MCF 10A (cell line): ENCODE data around the gene SDC4. TPM values are rescaled to one million over a fixed set of nuclear protein-coding genes. Genes with fewer than 3 reads are reported as not detected.

Experiments
- BruUV-seq: library from RNA; stranded (reverse); fragments of 400-500 nt; replicated peaks from 2 replicates; lab custom pipeline; 2021; lab: Mats Ljungman, UMichigan
- CTCF ChIA-PET: fragments of 300-600 bp; sonication (Branson Sonifier 250); formaldehyde crosslinking; extraction: SDS; loops from one replicate; lab custom pipeline; 2021; ENCODE audit warnings: antibody characterized with exemption, inconsistent platforms; lab: Yijun Ruan, JAX
- POLR2A ChIA-PET: fragments of 300-600, 350-650 bp; sonication (Branson Sonifier 250); formaldehyde crosslinking; extraction: SDS; loops from one replicate; lab custom pipeline; 2020; ENCODE audit warnings: antibody characterized with exemption, inconsistent platforms; lab: Yijun Ruan, JAX
- DNase-seq: peaks from one replicate; pipeline ENCODE4 v3.0.0-alpha.2; 2018; ENCODE audit not compliant: unreplicated experiment
- H3K27ac Mint-ChIP-seq: one replicate; pipeline ENCODE4 v1.8.0; 2022; ENCODE audit warnings: mild to moderate bottlenecking, low read depth, mixed read lengths; ENCODE audit not compliant: unreplicated experiment
- H3K27me3 Mint-ChIP-seq: one replicate; pipeline ENCODE4 v1.8.0; 2022; ENCODE audit warnings: mixed read lengths; ENCODE audit not compliant: insufficient read depth, unreplicated experiment
- H3K36me3 Mint-ChIP-seq: one replicate; pipeline ENCODE4 v1.8.0; 2022; ENCODE audit warnings: mild to moderate bottlenecking, moderate library complexity, mixed read lengths; ENCODE audit not compliant: insufficient read depth, unreplicated experiment
- H3K4me1 Mint-ChIP-seq: one replicate; pipeline ENCODE4 v1.8.0; 2022; ENCODE audit warnings: mixed read lengths; ENCODE audit not compliant: insufficient read depth, unreplicated experiment
- H3K4me3 Mint-ChIP-seq: one replicate; pipeline ENCODE4 v1.8.0; 2022; ENCODE audit warnings: mild to moderate bottlenecking, moderate library complexity, mixed read lengths; ENCODE audit not compliant: unreplicated experiment
- H3K9me3 Mint-ChIP-seq: one replicate; pipeline ENCODE4 v1.8.0; 2022; ENCODE audit warnings: mixed read lengths; ENCODE audit not compliant: unreplicated experiment
- CTCF ChIP-seq: fragments of 200-600 bp; IDR thresholded peaks from one replicate; pipeline ENCODE4 v1.8.0; 2022; ENCODE audit warnings: antibody characterized with exemption, mild to moderate bottlenecking; ENCODE audit not compliant: unreplicated experiment
- intact Hi-C: fragments of 100-400 bp; cut with micrococcal nuclease; formaldehyde crosslinking; loops from 2 replicates; pipeline ENCODE4 v1.14.1; 2022
- total RNA-seq: library from RNA; stranded (reverse); gene quantifications from 2 replicates; pipeline ENCODE4 v1.2.3, GENCODE V29; 2022

SDC4 gene
- total RNA-seq, 1 experiment from 2014 or later: 209 TPM

- no peaks in the 10 kb centered on the region for H3K36me3 Mint-ChIP-seq
- H3K4me3 Mint-ChIP-seq: no peak overlapping the region
- H3K27ac Mint-ChIP-seq: no peak overlapping the region
- no peaks in the 10 kb centered on the region for H3K4me1 Mint-ChIP-seq
- H3K27me3 Mint-ChIP-seq: no peaks in the 10 kb centered on the region
- no peaks in the 10 kb centered on the region for H3K9me3 Mint-ChIP-seq
- intact Hi-C loops: loop anchor here (1.0 to 5.0 kb wide), 2 partner anchors 269 to 300 kb away; no protein-coding TSS in a partner anchor
- no TSS peak for BruUV-seq
- ChIA-PET POLR2A (interaction anchor here (0.5 to 1.3 kb wide), 5 partner anchors 11 to 268 kb away, joined by 3 to 5 read pairs (median 3); no protein-coding TSS in a partner anchor), CTCF (interaction anchor here (0.6 to 5.0 kb wide), 50 partner anchors 9 to 588 kb away, joined by 3 to 66 read pairs (median 3); partner anchors contain the start of genes SYS1 and WFDC12)
- TF ChIP-seq CTCF: peak; percentile 80
- DNase-seq: peak; percentile 55
These were observed 36.5 kb downstream of the SDC4 start for GRCh38 chr20:45311589-45312211.

GRCh38 chr20:45309075-45309474, 39.1 kb downstream of the SDC4 start:
- Mint-ChIP-seq H3K36me3 (no peaks in the 10 kb centered on the region), H3K9me3 (no peaks in the 10 kb centered on the region), H3K4me1 (no peaks in the 10 kb centered on the region), H3K27me3 (no peaks in the 10 kb centered on the region), H3K27ac (no peak overlapping the region), H3K4me3 (no peak overlapping the region)
- intact Hi-C loops: no loop called here
- ChIA-PET CTCF (interaction anchor here (0.5 to 2.0 kb wide), 7 partner anchors 10 to 319 kb away, joined by 3 to 6 read pairs (median 4); no protein-coding TSS in a partner anchor), POLR2A (no interaction called here)
- BruUV-seq: no TSS peak
- TF ChIP-seq CTCF: no peak
- no peak for DNase-seq

GRCh38 chr20:45308117-45308778, 40.0 kb downstream of the SDC4 start, which contains the start of gene MATN4:
Gene MATN4, minus strand, starts transcription at chr20:45308299. Its CDS starts 2,717 bp downstream, at chr20:45305582.
- CTCF ChIA-PET: interaction anchor here (0.6 to 2.0 kb wide), 5 partner anchors 11 to 556 kb away, joined by 3 to 4 read pairs (median 4); no protein-coding TSS in a partner anchor
- Mint-ChIP-seq H3K36me3 (no peaks in the 10 kb centered on the region), H3K4me3 (no peak within 1 kb of the TSS), H3K9me3 (no peaks in the 10 kb centered on the region), H3K27ac (no peak within 1 kb of the TSS), H3K27me3 (no peaks in the 10 kb centered on the region), H3K4me1 (no peaks in the 10 kb centered on the region)
- TF ChIP-seq CTCF: no peak
- no peak for DNase-seq
- intact Hi-C loops: no loop called here
- POLR2A ChIA-PET: no interaction called here
- BruUV-seq: no TSS peak

GRCh38 chr20:45307076-45307640, 41.1 kb downstream of the SDC4 start:
- Mint-ChIP-seq H3K4me1 (no peaks in the 10 kb centered on the region), H3K9me3 (no peaks in the 10 kb centered on the region), H3K36me3 (no peaks in the 10 kb centered on the region), H3K4me3 (no peak overlapping the region), H3K27ac (no peak overlapping the region), H3K27me3 (no peaks in the 10 kb centered on the region)
- no peak for TF ChIP-seq CTCF
- DNase-seq: no peak
- no TSS peak for BruUV-seq
- ChIA-PET CTCF (interaction anchor here (0.6 to 2.0 kb wide), 10 partner anchors 8 to 264 kb away, joined by 3 to 4 read pairs (median 3); partner anchors contain the start of gene SYS1), POLR2A (no interaction called here)
- intact Hi-C loops: no loop called here
